Neural progenitor cell (in vitro differentiated cells): ENCODE data around the gene LRRN1. TPM values are rescaled to one million over a fixed set of nuclear protein-coding genes. Genes with fewer than 3 reads are reported as not detected.

Source experiments
- DNase-seq: peaks from one replicate; pipeline ENCODE4 v3.0.0-alpha.2; 2016; ENCODE audit warnings: low spot score
- H2AFZ ChIP-seq: fragments of 200-600 bp; sonication (generic); replicated peaks from 2 replicates; pipeline ENCODE4 v1.6.1; 2016; ENCODE audit warnings: antibody characterized with exemption
- H3F3A ChIP-seq: fragments of 200-600 bp; sonication (generic); 2 replicates; pipeline ENCODE4 v1.6.1; 2016; ENCODE audit warnings: antibody characterized with exemption, low read depth
- H3K27ac ChIP-seq: fragments of 200-600 bp; sonication (generic); 2 replicates; pipeline ENCODE4 v1.5.1; 2016; ENCODE audit warnings: mild to moderate bottlenecking
- H3K27me3 ChIP-seq: fragments of 200-600 bp; sonication (generic); 2 replicates; pipeline ENCODE4 v1.6.1; 2016; ENCODE audit warnings: mild to moderate bottlenecking, moderate library complexity
- H3K36me3 ChIP-seq: fragments of 200-600 bp; sonication (generic); 2 replicates; pipeline ENCODE4 v1.5.1; 2016
- H3K4me1 ChIP-seq: fragments of 200-600 bp; sonication (generic); 2 replicates; pipeline ENCODE4 v1.6.1; 2016; ENCODE audit warnings: mixed run types
- H3K4me2 ChIP-seq: fragments of 200-600 bp; sonication (generic); 2 replicates; pipeline ENCODE4 v1.6.1; 2016
- H3K4me3 ChIP-seq: fragments of 200-600 bp; sonication (generic); 2 replicates; pipeline ENCODE4 v1.5.1; 2016
- H3K79me2 ChIP-seq: fragments of 200-600 bp; sonication (generic); 2 replicates; pipeline ENCODE4 v1.6.1; 2016; ENCODE audit warnings: low read depth
- H3K9ac ChIP-seq: fragments of 200-600 bp; sonication (generic); 2 replicates; pipeline ENCODE4 v1.6.1; 2016
- H3K9me3 ChIP-seq: fragments of 200-600 bp; sonication (generic); 2 replicates; pipeline ENCODE4 v1.5.1; 2016; ENCODE audit warnings: low read depth
- H4K20me1 ChIP-seq: fragments of 200-600 bp; sonication (generic); 2 replicates; pipeline ENCODE4 v1.6.1; 2016; ENCODE audit warnings: low read depth
- H3K27ac Mint-ChIP-seq: 3 replicates; pipeline ENCODE4 v1.8.0; 2021; ENCODE audit warnings: mixed read lengths
- H3K27me3 Mint-ChIP-seq: 2 replicates; pipeline ENCODE4 v1.8.0; 2022; ENCODE audit warnings: low read depth, mild to moderate bottlenecking, inconsistent platforms, moderate library complexity, mixed read lengths; ENCODE audit not compliant: insufficient read depth
- H3K36me3 Mint-ChIP-seq: 3 replicates; pipeline ENCODE4 v1.8.0; 2021; ENCODE audit warnings: mixed read lengths
- H3K4me1 Mint-ChIP-seq: 3 replicates; pipeline ENCODE4 v1.8.0; 2021; ENCODE audit warnings: mixed read lengths
- H3K4me3 Mint-ChIP-seq: 3 replicates; pipeline ENCODE4 v1.8.0; 2021; ENCODE audit warnings: mild to moderate bottlenecking, moderate library complexity, mixed read lengths
- H3K9me3 Mint-ChIP-seq: 3 replicates; pipeline ENCODE4 v1.8.0; 2020; ENCODE audit warnings: mixed read lengths
- EZH2 ChIP-seq: fragments of 200-600 bp; sonication (generic); IDR thresholded peaks from 2 replicates; pipeline ENCODE4 v1.6.1; 2017; ENCODE audit warnings: antibody characterized with exemption, mild to moderate bottlenecking, moderate library complexity
- EZH2phosphoT487 ChIP-seq: fragments of 200-600 bp; sonication (generic); IDR thresholded peaks from 2 replicates; pipeline ENCODE4 v1.6.1; 2017; ENCODE audit warnings: antibody characterized with exemption
- total RNA-seq: library from RNA; depleted of rRNA; stranded (reverse); fragments of >200 nt; gene quantifications from 2 replicates; pipeline ENCODE4 v1.2.3, GENCODE V29; 2015; ENCODE audit warnings: low replicate concordance
- TF ChIP-seq, protein P1 (sequence below): fragments of 200-600 bp; sonication (generic); IDR thresholded peaks from 2 replicates; pipeline ENCODE4 v1.5.1; 2017; ENCODE audit warnings: antibody characterized with exemption, mild to moderate bottlenecking

Gene LRRN1
- total RNA-seq, 1 donor from 2014 or later: 57.9 TPM

- Histone ChIP-seq H2AFZ (no peak overlapping the region), H3F3A (peaks cover 8% of the 10 kb centered on the region), H3K79me2 (peaks cover 100% of the 10 kb centered on the region), H3K4me3 (no peak overlapping the region), H3K27me3 (no peaks in the 10 kb centered on the region), H3K4me1 (peaks cover 44% of the 10 kb centered on the region), H3K36me3 (no peaks in the 10 kb centered on the region), H4K20me1 (peaks cover 97% of the 10 kb centered on the region), H3K9ac (no peak overlapping the region), H3K4me2 (peak overlapping the region; percentile 53), H3K27ac (no peak overlapping the region), H3K9me3 (no peaks in the 10 kb centered on the region)
- no peak overlapping the region for H3K27ac Mint-ChIP-seq
- H3K36me3 Mint-ChIP-seq: peaks cover 55% of the 10 kb centered on the region
- TF ChIP-seq EZH2phosphoT487 (no peak), EZH2 (no peak)
- TF ChIP-seq, protein P1, sequence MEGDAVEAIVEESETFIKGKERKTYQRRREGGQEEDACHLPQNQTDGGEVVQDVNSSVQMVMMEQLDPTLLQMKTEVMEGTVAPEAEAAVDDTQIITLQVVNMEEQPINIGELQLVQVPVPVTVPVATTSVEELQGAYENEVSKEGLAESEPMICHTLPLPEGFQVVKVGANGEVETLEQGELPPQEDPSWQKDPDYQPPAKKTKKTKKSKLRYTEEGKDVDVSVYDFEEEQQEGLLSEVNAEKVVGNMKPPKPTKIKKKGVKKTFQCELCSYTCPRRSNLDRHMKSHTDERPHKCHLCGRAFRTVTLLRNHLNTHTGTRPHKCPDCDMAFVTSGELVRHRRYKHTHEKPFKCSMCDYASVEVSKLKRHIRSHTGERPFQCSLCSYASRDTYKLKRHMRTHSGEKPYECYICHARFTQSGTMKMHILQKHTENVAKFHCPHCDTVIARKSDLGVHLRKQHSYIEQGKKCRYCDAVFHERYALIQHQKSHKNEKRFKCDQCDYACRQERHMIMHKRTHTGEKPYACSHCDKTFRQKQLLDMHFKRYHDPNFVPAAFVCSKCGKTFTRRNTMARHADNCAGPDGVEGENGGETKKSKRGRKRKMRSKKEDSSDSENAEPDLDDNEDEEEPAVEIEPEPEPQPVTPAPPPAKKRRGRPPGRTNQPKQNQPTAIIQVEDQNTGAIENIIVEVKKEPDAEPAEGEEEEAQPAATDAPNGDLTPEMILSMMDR: no peak
- peaks cover 3% of the 10 kb centered on the region for H3K9me3 Mint-ChIP-seq
- no peak overlapping the region for H3K4me3 Mint-ChIP-seq
- H3K4me1 Mint-ChIP-seq: peaks cover 40% of the 10 kb centered on the region
- no peaks in the 10 kb centered on the region for H3K27me3 Mint-ChIP-seq
- DNase-seq: peak; percentile 37
Observed at GRCh38 chr3:3806856-3807255, 7.6 kb downstream of the LRRN1 start.

DNA sequence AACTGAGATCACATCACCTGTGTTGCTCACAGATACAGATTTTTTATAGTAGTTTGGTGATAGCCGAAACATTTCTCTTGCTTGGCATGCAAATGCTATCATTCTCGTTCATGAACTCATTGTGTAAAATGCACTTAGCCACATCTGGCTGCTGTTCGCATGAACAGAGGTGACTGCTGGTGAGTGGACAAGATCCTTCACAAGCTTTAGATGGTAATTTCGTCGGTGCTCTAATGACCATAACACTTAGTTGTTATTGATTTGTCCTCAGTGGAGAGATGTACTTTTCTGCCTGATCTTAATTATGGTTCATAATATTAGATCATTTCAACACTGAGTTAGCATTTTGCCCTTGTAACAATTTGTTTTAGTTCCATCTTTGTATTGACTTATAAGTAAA lies 13.8 kb downstream of the LRRN1 start:
- H4K20me1 ChIP-seq: peaks cover 87% of the 10 kb centered on the region
- no peak for DNase-seq
- no peak overlapping the region for H3K4me3 Mint-ChIP-seq

DNA sequence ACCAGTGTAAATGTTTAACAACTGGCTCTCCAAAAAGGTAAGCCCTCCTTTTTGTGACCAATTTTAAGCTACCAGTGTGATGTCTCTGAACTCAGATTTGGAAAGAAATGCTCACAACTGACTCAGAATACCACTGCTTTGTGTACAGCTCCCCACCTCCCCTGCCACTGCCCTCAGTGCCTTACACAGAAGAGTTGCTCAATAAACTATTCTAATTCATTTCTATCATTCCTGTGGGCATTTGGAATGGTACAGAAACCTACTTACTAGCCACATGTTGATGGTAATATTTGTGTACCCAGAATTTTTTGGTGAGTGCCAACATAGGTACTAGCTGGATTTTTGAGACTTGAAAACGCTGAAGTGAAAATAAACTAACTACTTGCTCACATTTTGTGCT lies 16.0 kb downstream of the LRRN1 start:
- no peak overlapping the region for H3K27ac ChIP-seq
- H3K36me3 ChIP-seq: peaks cover 3% of the 10 kb centered on the region
- H4K20me1 ChIP-seq: peaks cover 75% of the 10 kb centered on the region
- Mint-ChIP-seq H3K4me3 (no peak overlapping the region), H3K27me3 (no peaks in the 10 kb centered on the region), H3K36me3 (peaks cover 74% of the 10 kb centered on the region), H3K27ac (no peak overlapping the region), H3K4me1 (no peaks in the 10 kb centered on the region), H3K9me3 (peaks cover 17% of the 10 kb centered on the region)
- DNase-seq: no peak
- H2AFZ ChIP-seq: no peak overlapping the region
- H3K4me2 ChIP-seq: no peak overlapping the region
- no peaks in the 10 kb centered on the region for H3K4me1 ChIP-seq
- H3K27me3 ChIP-seq: no peaks in the 10 kb centered on the region
- H3K4me3 ChIP-seq: no peak overlapping the region
- TF ChIP-seq, protein P1: no peak
- no peak for TF ChIP-seq EZH2
- TF ChIP-seq EZH2phosphoT487: no peak
- no peaks in the 10 kb centered on the region for H3F3A ChIP-seq
- no peaks in the 10 kb centered on the region for H3K9me3 ChIP-seq
- peaks cover 100% of the 10 kb centered on the region for H3K79me2 ChIP-seq
- no peak overlapping the region for H3K9ac ChIP-seq

More for the DNA sequence above, 13.8 kb downstream of the LRRN1 start:
- Histone ChIP-seq H3K9me3 (no peaks in the 10 kb centered on the region), H2AFZ (no peak overlapping the region), H3K4me1 (no peaks in the 10 kb centered on the region), H3K4me2 (no peak overlapping the region), H3K4me3 (no peak overlapping the region), H3F3A (no peaks in the 10 kb centered on the region), H3K9ac (no peak overlapping the region), H3K27ac (no peak overlapping the region), H3K36me3 (peaks cover 3% of the 10 kb centered on the region), H3K79me2 (peaks cover 100% of the 10 kb centered on the region), H3K27me3 (no peaks in the 10 kb centered on the region)
- TF ChIP-seq EZH2: no peak
- TF ChIP-seq, protein P1: no peak
- TF ChIP-seq EZH2phosphoT487: no peak
- H3K4me1 Mint-ChIP-seq: no peaks in the 10 kb centered on the region
- H3K27ac Mint-ChIP-seq: no peak overlapping the region
- no peaks in the 10 kb centered on the region for H3K27me3 Mint-ChIP-seq
- peaks cover 20% of the 10 kb centered on the region for H3K9me3 Mint-ChIP-seq
- peaks cover 78% of the 10 kb centered on the region for H3K36me3 Mint-ChIP-seq
